ENCODE results near the gene DPM1. TPM values are rescaled to one million over a fixed set of nuclear protein-coding genes. Genes with fewer than 3 reads are reported as not detected.

Gene DPM1
- total and polyA plus RNA-seq, 2 donors (not counting 3 experiments of a cell fraction or from before 2014, with no cell fraction given) = 33.9 to 41.9 TPM

GRCh38 chr20:50893620-50894019 lies 64.7 kb downstream of the DPM1 start:
- peaks cover 4% of the 10 kb centered on the region for H4K20me1 ChIP-seq (replicated peaks; ENCODE audit: control insufficient read depth, extremely low read depth, insufficient read depth, low read length)
- FAIRE-seq (no peak), DNase-seq (ENCODE audit: low read depth, low spot score) (no peak)
- peaks cover 15% of the 10 kb centered on the region for H3K79me2 ChIP-seq (ENCODE audit: control insufficient read depth, insufficient read depth, low read length)
- dilution Hi-C loops (cut with MboI; ENCODE audit: extremely low pct_ligation_motif_present, low sequenced_read_pairs) = no loop called here
- no peak overlapping the region for H3K4me2 ChIP-seq (ENCODE audit: insufficient read depth, low read length)
- no peak for TF ChIP-seq FOS (IDR thresholded peaks at IDR 0.05; ENCODE audit: borderline replicate concordance, insufficient read depth, low read length)
- no peak for TF ChIP-seq MAX (IDR thresholded peaks at IDR 0.05; ENCODE audit: insufficient read depth, insufficient read length)
- TF ChIP-seq MYC (IDR thresholded peaks at IDR 0.05; ENCODE audit: low read depth, low read length) = no peak
- TF ChIP-seq JUN (IDR thresholded peaks at IDR 0.05; ENCODE audit: borderline replicate concordance, insufficient read depth, insufficient read length, low read depth) = no peak
- no peak for TF ChIP-seq POLR2AphosphoS5 (IDR thresholded peaks at IDR 0.05; ENCODE audit: insufficient read depth, low read depth, low read length)
- no peak for TF ChIP-seq EZH2 (IDR thresholded peaks at IDR 0.05; ENCODE audit: borderline replicate concordance, low read depth, low read length, severe bottlenecking)
- TF ChIP-seq, protein P1, sequence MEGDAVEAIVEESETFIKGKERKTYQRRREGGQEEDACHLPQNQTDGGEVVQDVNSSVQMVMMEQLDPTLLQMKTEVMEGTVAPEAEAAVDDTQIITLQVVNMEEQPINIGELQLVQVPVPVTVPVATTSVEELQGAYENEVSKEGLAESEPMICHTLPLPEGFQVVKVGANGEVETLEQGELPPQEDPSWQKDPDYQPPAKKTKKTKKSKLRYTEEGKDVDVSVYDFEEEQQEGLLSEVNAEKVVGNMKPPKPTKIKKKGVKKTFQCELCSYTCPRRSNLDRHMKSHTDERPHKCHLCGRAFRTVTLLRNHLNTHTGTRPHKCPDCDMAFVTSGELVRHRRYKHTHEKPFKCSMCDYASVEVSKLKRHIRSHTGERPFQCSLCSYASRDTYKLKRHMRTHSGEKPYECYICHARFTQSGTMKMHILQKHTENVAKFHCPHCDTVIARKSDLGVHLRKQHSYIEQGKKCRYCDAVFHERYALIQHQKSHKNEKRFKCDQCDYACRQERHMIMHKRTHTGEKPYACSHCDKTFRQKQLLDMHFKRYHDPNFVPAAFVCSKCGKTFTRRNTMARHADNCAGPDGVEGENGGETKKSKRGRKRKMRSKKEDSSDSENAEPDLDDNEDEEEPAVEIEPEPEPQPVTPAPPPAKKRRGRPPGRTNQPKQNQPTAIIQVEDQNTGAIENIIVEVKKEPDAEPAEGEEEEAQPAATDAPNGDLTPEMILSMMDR (IDR thresholded peaks at IDR 0.05; ENCODE audit: extremely low read depth in 1 of 2, insufficient read depth in 1 of 2, low read depth in 1 of 2, low read length in 2 of 2) = no peak
- no peak for TF ChIP-seq POLR2A (IDR thresholded peaks at IDR 0.05; ENCODE audit: low read depth, low read length)
- TF ChIP-seq GATA2 (IDR thresholded peaks at IDR 0.05; ENCODE audit: insufficient read depth, insufficient read length, low read depth, low read length) = no peak
- BruUV-seq (replicated peaks) = no TSS peak
- no peaks in the 10 kb centered on the region for H3K4me1 ChIP-seq (ENCODE audit: control insufficient read depth, extremely low read depth, insufficient read depth, low read length)
- peaks cover 34 to 49% of the 10 kb centered on the region in 2 experiments for H3K36me3 ChIP-seq (ENCODE audit: control insufficient read depth in 2 of 2, extremely low read depth in 1 of 2, insufficient read depth in 2 of 2, low read length in 2 of 2)
- H3K9me1 ChIP-seq (replicated peaks; ENCODE audit: control insufficient read depth, extremely low read depth, insufficient read depth, low read length) = no peaks in the 10 kb centered on the region
- no peaks in the 10 kb centered on the region for H3K9me3 ChIP-seq (replicated peaks; ENCODE audit: control insufficient read depth, insufficient read depth, low read length)
- H3K27ac ChIP-seq (ENCODE audit: insufficient read depth, low read depth, low read length) = no peak overlapping the region
- H2AFZ ChIP-seq (ENCODE audit: low read depth, low read length) = no peak overlapping the region
- H3K9ac ChIP-seq (replicated peaks; ENCODE audit: extremely low read depth, insufficient read depth, low read length) = no peak overlapping the region
- POLR2A ChIA-PET = no interaction called here
- CTCF ChIA-PET = no interaction called here
- H3K4me3 ChIP-seq (replicated peaks in 1 of 3; ENCODE audit: insufficient read depth in 1 of 3, low read depth in 1 of 3, low read length in 3 of 3) = no peak overlapping the region
- intact Hi-C loops (cut with micrococcal nuclease) = no loop called here
- no peaks in the 10 kb centered on the region for H3K27me3 ChIP-seq (ENCODE audit: control insufficient read depth in 2 of 2, insufficient read depth in 2 of 2, low read length in 2 of 2)
